Measurements from ENCODE around the gene PTGDR. TPM values are rescaled to one million over a fixed set of nuclear protein-coding genes. Genes with fewer than 3 reads are reported as not detected.

PTGDR gene
- total RNA-seq, 1 experiment from 2014 or later: not detected

GRCh38 chr14:52227619-52228222 is 39.8 kb upstream of the PTGDR start:
- Histone ChIP-seq H3K27me3 (ENCODE audit: control insufficient read depth, insufficient read depth, low read length) (no peaks in the 10 kb centered on the region), H3K4me3 (ENCODE audit: low read depth in 2 of 2, low read length in 2 of 2) (no peak overlapping the region), H3K27ac (ENCODE audit: low read length) (no peak overlapping the region), H3K4me1 (ENCODE audit: control insufficient read depth, insufficient read depth, low read length) (no peaks in the 10 kb centered on the region), H3K36me3 (ENCODE audit: control insufficient read depth, insufficient read depth, low read length) (no peaks in the 10 kb centered on the region), H3K9me3 (ENCODE audit: control insufficient read depth, insufficient read depth, low read depth, low read length) (no peaks in the 10 kb centered on the region)
- no peak for ATAC-seq
- in situ Hi-C loops (cut with HindIII; ENCODE audit: low pct_unique_long_range_greater_than_20kb, low sequenced_read_pairs) (no loop called here), intact Hi-C loops (cut with micrococcal nuclease; ENCODE audit: unreplicated experiment) (no loop called here)
- ChIA-PET CTCF (no interaction called here), POLR2A (no interaction called here)
- no TSS peak for BruUV-seq (replicated peaks)
- TF ChIP-seq REST (IDR thresholded peaks at IDR 0.05; ENCODE audit: insufficient read depth in 1 of 2, low read depth in 2 of 2, low read length in 1 of 2) (no peak), CTCF (IDR thresholded peaks at IDR 0.05) (no peak), TCF7L2 (IDR thresholded peaks at IDR 0.05; ENCODE audit: low read depth, low read length) (no peak), SIN3A (IDR thresholded peaks at IDR 0.05; ENCODE audit: borderline replicate concordance, insufficient read depth, low read depth, low read length) (no peak), POLR2AphosphoS5 (IDR thresholded peaks at IDR 0.05; ENCODE audit: low read depth, low read length) (no peak)
- DNase-seq (ENCODE audit: low read depth, low spot score): no peak

GRCh38 chr14:52233693-52234092 is 33.8 kb upstream of the PTGDR start:
- H3K27ac ChIP-seq (ENCODE audit: low read length): no peak overlapping the region
- intact Hi-C loops (cut with micrococcal nuclease; ENCODE audit: unreplicated experiment) (no loop called here), in situ Hi-C loops (cut with HindIII; ENCODE audit: low pct_unique_long_range_greater_than_20kb, low sequenced_read_pairs) (no loop called here)
- ChIA-PET POLR2A (no interaction called here), CTCF (no interaction called here)
- ATAC-seq (no peak), DNase-seq (ENCODE audit: low read depth, low spot score) (no peak)
- BruUV-seq (replicated peaks): no TSS peak
- no peaks in the 10 kb centered on the region for H3K36me3 ChIP-seq (ENCODE audit: control insufficient read depth, insufficient read depth, low read length)
- no peaks in the 10 kb centered on the region for H3K27me3 ChIP-seq (ENCODE audit: control insufficient read depth, insufficient read depth, low read length)
- H3K9me3 ChIP-seq (ENCODE audit: control insufficient read depth, insufficient read depth, low read depth, low read length): no peaks in the 10 kb centered on the region
- H3K4me1 ChIP-seq (ENCODE audit: control insufficient read depth, insufficient read depth, low read length): no peaks in the 10 kb centered on the region
- no peak overlapping the region for H3K4me3 ChIP-seq (ENCODE audit: low read depth in 2 of 2, low read length in 2 of 2)
- TF ChIP-seq POLR2AphosphoS5 (IDR thresholded peaks at IDR 0.05; ENCODE audit: low read depth, low read length) (no peak), SIN3A (IDR thresholded peaks at IDR 0.05; ENCODE audit: borderline replicate concordance, insufficient read depth, low read depth, low read length) (no peak), CTCF (IDR thresholded peaks at IDR 0.05) (no peak), TCF7L2 (IDR thresholded peaks at IDR 0.05; ENCODE audit: low read depth, low read length) (no peak), REST (IDR thresholded peaks at IDR 0.05; ENCODE audit: insufficient read depth in 1 of 2, low read depth in 2 of 2, low read length in 1 of 2) (no peak)

Measured in Panc1 (cell line).